Measurements from ENCODE around the gene F7.
"Not testable (repeated sequence)": the region's sequence is repeated elsewhere in the genome, so short reads cannot be mapped to it uniquely, and the experiment has no call there.

Gene F7

DNA sequence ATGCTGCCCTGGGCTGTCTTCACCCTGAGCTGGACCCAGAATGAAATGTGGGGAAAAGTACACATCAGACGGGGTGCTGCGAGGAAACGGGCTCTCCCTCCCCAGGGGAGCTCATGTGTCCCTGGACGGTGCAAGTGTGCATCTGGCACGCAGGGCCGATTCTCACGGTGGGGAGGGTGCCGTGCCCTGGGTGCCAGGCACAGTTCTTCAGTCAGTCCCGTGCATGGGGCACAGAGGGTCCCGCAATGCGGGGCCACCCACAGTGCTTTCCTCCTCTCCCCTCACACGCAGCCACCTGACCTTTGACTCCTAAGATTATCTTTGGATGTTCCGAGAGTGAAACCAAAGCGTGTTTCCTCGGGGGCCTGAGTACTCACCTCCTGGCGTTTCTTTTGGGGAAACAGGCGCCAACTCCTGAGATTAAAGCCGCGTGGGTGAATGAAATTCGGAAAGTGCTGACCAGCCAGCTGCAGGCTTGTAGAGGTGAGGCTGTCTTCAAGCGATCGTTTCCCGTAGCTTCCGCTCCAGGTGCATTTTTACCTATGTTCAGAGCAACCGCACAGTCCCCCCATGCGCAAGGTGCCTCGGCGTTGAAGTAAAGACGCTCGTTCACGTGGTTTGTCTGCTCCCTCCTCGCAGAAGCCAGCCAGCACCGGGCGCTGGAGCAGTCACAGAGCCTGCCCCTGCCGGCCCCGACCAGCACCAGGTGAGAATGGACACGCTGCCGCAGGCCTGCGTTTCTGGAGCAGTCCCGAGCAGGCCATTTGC, 17.5 kb upstream of the F7 start:
- no peak for FAIRE-seq

DNA sequence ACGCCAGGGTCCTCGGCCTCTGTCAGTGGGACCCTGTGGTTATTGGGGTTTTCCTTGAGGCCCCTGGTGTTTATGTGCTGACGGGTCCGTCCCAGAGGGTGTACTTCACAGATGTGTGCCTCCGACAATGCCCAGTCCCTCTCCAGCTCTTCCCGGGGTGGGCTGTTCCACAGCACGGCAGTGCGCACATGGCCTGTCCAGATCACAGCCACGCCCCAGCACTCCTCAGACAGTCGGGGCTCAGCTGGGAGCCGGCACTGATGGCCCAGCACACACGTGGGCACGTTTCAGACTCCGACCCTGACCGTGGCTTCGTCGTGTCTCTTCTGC, 16.9 kb upstream of the F7 start:
- no peak for FAIRE-seq

DNA sequence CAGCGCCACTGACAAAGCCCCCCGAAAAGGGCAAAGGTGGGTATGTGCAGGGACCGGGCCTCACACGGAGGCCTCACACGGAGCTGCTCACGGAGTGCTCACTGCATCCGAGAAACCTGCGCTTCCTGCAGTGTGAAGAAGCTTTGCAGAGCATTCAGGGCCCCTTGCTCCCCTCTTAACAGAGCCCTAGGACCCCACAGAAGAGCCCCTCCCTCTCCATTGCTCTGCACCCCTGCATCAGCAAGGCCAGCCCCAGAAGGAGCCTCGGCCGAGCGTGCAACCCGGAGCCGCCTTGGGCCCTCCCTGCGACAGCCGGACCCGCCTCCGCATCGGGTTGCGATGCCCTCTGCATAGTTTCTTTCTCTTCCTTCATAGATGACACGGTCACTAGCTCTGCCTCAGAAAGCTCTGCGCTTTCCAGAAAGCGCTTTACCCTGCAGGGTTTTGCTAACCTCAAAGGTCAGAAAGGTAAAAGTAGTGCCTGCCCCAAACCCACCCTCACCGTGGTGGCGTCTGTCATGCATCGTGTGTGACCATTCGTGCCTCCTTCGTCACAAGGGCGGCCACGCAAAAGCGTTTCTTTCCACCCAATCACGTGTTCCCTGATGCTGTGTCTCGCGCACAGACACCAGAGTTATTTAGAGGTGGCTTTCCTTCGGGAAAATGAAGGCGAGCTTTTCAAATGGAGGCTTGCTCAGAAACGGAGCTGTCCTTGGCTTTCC, 15.7 kb upstream of the F7 start:
- no peak for FAIRE-seq

DNA sequence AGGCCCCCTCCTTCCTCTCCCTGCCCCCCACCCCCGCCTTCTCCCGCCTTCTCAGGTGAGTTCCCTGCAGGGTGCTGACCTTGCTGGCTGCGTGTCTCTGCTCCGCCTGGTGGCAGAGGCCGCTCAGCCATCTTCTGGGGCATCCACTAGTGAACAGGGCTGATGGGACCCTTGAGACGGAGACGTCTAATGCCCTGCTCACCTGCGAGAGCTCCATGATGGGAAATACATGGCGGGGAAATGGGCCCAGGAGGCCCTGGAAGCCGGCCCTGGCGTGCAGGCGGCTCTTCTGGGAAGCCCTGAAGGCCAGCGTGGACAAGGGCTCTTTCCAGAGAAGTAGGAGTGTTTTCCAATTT, 15.2 kb upstream of the F7 start:
- FAIRE-seq: no peak

DNA sequence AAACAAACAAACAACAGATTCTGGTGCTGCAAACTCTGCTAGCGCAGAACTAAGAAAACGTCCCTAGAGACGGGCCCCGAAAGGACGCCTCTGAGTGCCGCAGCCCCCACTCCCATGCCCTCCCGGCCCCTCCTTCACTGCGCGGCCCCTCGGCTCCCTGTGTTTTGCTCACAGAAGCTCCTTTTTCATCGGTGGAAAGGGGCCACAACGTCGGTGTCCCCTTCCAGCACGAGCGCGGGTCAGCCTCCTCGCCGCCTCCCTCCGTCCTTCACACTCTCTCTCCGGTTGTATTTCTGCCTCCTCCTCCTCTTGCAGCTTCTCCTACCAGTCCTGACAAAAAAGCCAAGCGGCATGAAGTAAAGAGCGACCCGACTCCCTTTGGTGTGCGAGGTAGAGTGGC, 14.8 kb upstream of the F7 start:
- FAIRE-seq: no peak

DNA sequence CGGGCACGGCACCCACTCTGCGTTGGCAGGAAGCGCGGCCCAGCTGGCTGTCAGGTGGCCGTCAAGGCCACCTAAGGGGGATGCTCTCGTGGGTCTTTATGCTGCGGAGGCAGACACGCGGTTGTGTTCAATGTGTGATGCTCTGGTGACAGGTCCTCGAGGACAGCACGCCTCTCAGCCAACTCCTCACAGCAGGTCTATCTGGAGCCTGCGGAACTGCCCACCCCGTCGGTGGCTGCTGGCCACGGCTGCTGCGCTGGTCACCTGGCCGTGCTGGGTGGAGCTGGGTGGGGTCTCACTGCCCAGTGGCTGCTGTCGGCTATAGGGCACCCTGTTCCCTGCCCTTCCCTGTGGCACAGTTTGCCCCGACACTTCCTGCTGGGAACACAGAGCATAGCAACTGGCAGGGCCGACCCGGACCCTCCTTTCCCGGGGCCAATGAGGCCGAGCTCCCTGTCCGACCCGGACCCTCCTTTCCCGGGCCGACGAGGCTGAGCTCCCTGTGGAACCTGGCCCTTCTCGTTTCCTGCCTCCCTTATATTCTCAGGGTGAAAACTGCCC, 14.3 kb upstream of the F7 start:
- FAIRE-seq: no peak

DNA sequence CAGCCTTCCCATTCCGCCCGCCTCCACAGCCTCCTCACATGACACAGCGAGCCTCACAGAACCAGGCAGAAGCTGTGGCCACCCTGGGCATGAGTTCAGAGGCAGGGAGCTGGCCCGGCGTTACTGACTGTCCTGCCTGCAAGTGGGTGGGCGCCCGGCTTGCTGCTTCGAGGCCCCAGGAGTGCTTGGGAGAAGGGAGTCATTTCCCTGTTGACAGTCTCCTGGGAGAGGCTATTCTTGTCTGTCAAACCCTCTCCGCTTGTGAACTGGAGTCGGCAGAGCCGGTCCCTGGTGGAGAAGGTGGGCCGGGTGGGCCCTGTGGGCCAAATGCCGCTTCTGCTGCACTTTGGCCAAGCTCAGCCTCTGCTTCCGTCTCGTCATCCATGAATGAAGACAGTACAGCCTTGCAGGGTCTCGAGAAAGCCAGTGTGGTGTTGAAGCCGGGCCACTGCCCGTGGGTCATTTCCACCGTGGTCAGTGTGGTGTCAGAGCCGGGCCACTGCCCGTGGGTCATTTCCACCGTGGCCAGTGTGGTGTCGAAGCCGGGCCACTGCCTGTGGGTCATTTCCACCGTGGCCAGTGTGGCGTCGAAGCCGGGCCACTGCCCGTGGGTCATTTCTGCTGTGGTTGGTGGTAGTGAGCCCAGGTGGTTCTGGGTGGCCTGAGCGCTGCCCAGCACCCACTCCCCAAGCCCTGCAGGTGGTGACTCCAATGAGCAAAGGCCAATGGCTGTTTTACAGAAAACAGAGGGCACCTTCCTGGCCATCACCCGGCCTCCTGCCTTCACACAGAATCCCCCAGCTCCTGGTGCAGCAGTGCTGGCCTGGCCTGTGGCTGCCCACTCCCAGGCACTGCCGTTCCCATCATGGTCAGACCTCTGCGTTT, 13.5 kb upstream of the F7 start:
- no peak for FAIRE-seq

DNA sequence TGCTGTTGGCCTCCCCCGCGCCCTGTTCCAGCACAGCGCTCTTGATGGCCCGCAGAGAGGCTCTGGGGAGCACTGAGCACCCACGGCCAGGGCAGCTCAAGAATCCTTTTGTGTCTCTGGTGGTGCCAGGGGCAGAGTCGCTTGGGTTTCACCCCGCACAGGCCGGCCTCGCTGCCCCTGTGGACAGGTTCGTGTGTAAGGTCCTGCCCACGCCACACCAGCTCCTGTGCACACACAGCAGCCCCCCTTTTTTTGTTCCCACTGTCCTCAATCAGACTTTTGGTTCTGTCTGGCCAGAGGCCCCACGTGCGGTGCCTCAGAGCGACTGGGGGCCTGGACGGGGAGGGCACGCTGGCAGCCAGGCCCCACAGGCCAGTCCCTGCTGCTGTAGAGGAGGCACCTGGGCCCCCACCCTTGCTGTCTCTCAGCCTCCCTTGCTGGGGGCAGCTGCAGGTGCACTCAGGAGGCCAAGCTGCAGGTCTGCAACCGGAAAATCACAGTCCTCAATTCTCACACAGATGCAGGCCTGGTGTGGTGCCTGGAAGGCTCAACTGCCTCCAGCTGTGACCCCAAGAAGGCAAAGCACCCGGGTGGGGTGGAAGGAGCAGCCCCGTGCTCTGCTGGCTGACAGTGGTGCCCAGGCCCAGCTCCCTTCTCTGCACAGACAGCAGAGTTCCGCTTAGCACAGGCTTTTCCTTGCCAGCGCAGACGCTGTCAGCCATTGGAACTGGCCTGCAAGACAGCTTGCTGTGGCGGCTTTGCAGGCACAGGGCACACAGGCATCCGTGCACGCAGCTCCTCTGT, 12.6 kb upstream of the F7 start:
- no peak for FAIRE-seq

DNA sequence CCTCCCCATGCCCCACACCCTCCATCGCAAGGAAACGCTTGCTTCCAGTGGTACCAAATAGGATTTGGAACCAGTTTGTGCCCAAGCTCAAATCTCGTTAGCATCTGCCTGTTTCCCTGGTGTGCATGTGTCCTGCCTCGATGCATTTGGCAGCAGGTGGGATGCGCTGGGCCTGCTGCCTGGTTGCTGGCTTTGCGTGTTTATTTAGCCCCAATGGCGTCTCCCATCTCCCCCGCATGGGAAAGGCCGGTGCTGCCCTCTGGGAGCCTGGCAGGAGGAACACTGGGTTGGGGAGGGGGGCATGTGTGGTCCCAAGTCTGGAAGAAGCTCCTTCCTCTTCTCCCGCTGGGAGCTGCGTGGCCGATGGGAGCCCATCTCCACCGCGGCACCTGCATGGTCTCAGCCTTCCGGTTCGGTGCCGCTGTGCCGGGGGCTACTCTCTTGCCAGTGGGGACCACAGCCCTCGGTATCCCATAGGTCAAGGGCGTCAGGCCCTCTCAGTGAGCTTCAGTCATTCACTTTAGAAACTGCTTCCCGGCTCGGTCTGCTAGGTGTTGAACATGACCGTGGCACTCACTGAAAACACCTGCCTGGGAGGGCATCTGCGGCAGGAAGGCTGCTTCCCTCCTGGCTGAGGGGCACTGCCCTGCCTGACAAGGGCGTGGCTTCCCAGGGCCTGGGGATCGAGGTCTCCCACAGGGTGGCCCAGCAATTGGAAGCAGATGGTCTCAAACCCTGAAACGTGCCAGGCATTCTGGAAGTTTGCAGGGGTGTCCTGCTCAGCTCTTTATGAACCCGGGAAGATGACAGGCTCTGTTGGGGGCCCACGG, 11.8 kb upstream of the F7 start:
- FAIRE-seq: no peak

DNA sequence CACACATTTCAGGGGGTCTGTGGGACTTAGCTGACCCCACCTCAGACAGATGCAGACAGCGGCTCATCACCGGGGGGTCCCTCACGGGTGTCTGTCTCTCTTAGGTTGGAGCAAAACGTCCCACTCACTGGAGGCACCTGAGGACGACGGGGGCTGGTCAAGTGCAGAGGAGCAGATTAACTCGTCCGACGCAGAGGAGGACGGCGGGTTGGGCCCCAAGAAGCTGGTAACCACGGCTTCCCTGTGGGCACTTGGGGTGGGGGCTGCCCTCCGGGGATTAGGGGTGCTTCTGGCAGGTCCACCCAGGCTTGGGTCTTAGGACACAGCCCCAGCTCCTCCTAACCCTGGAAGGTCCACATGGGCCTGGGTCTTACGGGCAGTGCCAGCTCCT, 11.2 kb upstream of the F7 start:
- no peak for FAIRE-seq

DNA sequence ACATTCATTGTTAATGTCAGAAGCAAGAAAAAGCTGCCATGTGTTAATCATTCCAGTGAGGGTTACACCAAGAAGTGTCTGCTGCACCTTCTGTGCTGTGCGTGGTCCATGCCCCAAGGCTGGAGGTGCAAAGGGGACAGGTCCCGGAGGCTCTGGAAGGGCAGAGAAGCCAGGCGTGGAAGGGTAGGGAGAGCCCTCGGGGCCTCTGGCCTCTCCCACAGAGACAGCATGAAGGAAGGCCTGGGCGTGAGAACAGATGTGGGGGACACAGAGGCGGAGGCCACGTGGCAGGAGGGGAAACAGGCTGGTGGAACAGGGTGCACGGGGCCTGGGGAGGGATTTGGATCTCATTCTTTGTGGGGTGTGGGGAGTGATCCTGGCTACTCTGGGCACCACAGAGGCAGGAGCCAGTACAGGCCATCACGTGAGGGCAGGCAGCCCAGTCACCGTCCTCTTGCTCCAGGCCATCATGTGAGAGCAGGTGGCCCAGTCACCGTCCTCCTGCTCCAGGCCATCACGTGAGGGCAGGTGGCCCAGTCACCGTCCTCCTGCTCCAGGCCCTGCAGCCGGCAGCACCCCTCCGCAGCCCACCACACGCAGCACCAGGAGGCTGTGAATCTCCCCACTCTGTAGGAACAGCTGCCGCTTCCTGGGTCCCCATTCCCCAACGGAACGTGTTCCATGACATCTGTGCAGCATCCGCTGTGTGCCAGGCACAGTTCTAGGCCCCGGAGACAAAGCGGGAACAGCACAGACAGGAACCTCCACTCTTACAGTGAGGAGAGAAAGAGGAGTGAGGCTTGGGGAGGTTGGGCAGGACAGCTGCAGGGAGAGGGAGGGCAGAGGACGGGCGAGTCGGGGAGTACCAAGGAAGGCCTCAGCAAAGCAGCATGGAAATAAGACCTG, 10.2 kb upstream of the F7 start:
- FAIRE-seq: no peak

DNA sequence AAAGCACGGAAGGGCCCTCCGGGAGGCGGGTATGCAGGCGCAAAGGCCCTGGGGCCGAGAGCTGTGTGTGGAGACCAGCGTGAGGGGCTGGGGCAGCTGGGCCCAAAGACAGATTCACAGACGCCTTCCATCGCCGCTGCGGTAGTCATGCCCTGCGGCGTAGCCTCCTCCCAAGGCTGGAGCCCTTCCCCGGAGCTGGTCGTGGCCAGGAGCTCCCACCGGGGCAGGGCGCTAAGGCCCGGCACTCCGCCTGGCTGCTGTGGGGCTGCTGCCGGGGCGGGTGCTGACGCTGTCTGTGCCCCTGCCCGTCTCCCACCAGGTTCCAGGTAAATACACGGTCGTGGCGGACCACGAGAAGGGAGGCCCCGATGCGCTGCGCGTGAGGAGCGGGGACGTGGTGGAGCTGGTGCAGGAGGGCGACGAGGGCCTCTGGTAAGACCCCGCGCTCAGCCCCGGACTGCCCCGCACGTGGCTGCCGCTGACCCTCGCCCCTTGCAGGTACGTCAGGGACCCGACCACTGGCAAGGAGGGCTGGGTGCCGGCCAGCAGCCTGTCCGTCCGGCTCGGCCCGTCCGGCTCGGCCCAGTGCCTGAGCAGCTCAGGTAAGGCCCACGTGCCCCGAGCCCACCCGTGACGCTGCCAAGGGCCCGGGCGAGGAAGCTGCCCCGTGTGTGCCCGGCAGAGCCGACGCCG, 9.4 kb upstream of the F7 start:
- FAIRE-seq: no peak

DNA sequence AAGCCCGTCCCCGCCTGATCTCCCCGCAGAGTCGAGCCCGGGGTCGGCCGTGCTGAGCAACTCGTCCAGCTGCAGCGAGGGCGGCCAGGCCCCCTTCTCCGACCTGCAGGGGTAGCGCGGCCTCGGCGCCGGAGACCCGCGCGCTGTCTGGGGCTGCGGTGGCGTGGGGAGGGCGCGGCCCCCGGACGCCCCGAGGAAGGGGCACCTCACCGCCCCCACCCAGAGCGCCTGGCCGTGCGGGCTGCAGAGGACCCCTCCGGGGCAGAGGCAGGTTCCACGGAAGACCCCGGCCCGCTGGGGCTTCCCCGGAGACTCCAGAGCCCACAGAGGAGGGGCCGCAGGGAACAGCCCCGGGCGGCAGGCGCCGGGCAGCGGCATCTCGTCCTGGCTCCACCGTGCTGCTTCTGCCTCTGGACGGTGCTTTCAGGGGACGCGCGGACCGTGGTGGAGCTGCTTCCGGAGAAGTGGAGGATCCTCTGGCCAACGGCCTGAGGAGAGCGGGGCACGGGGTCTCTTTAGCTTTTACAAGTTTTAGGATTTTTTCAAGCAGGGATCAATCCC, 8.8 kb upstream of the F7 start:
- no peak for FAIRE-seq

DNA sequence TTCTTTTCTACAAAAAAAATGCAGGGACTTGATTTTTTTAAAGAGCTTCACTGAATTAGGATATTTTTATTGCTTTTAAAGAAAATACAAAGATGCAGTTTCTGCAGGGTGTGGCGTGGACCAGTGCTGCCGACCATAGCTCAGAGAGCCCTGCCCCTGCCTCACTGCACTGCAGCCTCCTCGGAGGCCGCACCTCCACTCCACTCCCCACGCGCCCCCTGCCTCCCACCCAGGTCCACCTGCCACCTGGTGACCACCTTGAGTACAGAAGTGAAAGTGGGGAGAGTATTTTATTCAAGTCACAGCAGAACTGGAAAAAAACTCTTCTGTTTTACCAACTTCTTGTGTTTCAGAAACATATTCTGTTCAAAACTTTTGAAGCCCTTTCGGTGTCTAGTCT, 7.9 kb upstream of the F7 start:
- no peak for FAIRE-seq

DNA sequence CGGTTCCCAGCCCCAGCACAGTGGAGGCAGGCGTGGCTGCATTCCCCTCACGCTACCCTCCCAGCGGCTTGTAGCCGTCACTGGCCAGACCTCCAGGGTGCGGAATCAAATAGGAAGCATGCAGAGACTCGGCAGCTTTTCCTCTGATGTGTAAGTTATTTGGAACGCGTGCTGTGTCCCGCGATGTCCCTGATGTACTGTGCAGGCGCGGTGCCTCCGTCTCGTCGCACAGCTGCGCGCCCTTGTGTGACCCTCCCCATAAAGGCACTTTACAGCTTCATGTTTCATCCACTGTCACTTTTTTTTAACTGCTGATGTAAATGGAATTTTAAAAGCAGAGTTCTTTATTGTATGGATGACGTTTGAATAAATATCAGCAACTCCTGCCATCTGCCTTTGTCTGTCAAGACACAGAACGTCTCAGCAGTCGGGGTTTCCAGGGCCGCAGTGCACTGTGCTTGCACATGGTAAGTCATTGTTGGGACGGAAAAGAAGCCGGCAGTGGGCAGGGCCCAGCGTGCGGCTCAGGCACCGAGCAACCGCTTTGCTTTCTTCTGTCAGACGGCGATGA, 7.3 kb upstream of the F7 start:
- FAIRE-seq: no peak

DNA sequence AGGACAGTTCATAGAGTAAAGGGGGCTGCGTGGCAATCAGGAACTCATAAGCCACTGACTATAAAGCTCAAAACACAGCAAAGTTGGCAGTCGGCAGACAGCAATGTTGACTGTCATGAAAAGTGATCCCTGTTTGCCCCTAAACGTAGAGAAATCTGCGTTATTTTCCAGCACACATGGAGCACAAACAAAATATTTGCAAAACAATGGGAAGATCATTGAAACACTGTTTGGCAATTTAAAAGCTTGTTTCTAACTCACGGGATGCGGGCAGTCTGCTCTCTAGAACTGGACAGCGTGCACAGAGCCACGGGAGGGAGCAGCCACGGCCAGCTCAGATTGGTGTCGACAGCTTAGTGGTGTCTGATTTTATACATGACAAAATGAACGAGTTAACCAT, 6.4 kb upstream of the F7 start:
- FAIRE-seq: no peak

DNA sequence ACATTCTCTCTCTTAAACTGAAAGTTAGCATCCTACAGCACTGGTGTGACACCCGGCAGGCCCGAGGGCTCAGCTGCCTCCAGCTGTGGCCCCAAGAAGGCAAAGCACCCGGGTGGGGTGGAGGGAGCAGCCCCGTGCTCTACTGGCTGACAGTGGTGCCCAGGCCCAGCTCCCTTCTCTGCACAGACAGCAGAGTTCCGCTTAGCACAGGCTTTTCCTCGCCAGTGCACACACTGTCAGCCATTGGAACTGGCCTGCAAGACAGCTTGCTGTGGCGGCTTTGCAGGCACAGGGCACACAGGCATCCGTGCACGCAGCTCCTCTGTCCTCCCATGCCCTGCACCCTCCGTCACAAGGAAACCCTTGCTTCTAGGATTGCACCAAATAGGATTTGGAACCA, 3.3 kb upstream of the F7 start:
- not testable (repeated sequence) for FAIRE-seq

DNA sequence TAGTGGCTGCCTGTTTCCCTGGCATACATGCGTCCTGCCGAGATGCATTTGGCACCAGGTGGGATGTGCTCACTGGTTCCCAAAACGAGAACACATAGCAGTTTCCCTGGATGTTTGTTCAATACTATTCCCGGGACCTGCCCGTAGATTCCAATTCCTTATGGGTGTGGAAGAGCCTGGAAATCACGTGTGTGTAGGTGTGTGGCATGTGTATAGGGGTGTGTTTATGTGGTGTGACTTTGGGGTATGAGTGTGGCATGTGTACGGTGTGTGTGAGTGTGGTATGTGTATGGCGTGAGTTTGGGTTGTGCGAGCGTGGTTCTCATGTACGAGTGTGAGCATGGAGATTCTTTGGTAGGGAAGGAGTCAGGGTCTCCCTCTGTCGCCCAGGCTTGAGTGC, 2.9 kb upstream of the F7 start:
- FAIRE-seq: no peak

DNA sequence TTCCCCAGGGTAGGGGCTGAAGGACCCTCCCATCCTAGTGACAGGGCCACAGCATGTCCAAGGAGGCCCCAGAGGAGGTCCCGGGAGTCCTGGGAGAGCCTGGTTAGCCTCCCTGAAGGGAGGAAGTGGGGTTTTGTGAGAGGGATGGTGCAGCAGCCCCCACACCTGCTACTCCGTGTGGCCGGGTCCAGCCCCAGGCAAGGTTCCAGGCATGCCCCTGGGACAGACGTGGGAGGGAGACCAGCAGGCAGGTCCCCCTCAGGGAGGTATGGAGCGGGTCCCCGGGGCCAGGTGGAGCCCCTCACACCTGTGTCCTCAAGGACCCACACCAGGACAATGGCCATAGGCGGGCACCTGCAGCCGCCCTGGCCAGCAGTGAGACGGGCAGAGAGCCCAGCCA, 1.9 kb upstream of the F7 start:
- FAIRE-seq: no peak
